GM18511 (cell line): ENCODE measurements around the gene IL12RB2.

ENCODE experiments used
- ATAC-seq: cut with Tn5 transposase; IDR thresholded peaks from one replicate; pipeline ENCODE4 v1.9.1; 2021; ENCODE audit warnings: mild to moderate bottlenecking, moderate library complexity; ENCODE audit not compliant: unreplicated experiment

IL12RB2 gene, protein sequence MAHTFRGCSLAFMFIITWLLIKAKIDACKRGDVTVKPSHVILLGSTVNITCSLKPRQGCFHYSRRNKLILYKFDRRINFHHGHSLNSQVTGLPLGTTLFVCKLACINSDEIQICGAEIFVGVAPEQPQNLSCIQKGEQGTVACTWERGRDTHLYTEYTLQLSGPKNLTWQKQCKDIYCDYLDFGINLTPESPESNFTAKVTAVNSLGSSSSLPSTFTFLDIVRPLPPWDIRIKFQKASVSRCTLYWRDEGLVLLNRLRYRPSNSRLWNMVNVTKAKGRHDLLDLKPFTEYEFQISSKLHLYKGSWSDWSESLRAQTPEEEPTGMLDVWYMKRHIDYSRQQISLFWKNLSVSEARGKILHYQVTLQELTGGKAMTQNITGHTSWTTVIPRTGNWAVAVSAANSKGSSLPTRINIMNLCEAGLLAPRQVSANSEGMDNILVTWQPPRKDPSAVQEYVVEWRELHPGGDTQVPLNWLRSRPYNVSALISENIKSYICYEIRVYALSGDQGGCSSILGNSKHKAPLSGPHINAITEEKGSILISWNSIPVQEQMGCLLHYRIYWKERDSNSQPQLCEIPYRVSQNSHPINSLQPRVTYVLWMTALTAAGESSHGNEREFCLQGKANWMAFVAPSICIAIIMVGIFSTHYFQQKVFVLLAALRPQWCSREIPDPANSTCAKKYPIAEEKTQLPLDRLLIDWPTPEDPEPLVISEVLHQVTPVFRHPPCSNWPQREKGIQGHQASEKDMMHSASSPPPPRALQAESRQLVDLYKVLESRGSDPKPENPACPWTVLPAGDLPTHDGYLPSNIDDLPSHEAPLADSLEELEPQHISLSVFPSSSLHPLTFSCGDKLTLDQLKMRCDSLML

DNA sequence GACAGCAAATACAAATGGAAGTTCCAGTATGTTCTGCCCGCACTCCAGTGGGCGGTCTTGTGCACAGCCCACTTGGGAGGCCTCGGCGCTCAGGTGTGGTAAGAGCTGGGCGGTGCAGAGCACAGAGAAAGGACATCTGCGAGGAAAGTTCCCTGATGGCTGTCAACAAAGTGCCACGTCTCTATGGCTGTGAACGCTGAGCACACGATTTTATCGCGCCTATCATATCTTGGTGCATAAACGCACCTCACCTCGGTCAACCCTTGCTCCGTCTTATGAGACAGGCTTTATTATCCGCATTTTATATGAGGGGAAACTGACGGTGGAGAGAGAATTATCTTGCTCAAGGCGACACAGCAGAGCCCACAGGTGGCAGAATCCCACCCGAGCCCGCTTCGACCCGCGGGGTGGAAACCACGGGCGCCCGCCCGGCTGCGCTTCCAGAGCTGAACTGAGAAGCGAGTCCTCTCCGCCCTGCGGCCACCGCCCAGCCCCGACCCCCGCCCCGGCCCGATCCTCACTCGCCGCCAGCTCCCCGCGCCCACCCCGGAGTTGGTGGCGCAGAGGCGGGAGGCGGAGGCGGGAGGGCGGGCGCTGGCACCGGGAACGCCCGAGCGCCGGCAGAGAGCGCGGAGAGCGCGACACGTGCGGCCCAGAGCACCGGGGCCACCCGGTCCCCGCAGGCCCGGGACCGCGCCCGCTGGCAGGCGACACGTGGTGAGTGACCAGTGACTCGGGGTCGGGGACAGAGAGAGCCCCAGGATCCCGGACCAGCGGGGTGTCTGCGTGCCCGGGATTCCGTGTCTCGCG is at the start of gene IL12RB2:
Gene IL12RB2, plus strand, starts transcription at position 623 of the 810 bp plus-strand sequence. CDS start 12,496 bp downstream, outside the sequence.
- peak; percentile 68 for ATAC-seq

DNA sequence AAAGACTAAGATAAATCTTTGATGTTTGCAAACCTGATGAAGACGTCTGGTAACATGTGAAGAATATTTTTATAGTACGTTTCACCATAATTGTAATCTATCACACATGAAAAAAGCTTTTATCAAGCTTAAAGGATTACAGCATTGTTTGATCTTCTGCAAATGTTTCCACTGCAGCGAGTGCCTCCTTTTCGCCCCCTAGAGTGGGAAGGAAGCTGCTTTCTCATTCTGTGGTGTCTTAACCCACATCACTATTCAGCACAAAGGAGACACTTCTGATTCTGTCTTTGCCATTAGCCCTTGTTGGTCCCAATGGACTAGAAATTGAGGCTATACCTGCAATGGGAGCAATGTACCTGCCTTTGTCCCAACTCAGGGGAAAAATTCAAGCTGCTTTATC is 46.0 kb upstream of the IL12RB2 start:
- no peak for ATAC-seq

DNA sequence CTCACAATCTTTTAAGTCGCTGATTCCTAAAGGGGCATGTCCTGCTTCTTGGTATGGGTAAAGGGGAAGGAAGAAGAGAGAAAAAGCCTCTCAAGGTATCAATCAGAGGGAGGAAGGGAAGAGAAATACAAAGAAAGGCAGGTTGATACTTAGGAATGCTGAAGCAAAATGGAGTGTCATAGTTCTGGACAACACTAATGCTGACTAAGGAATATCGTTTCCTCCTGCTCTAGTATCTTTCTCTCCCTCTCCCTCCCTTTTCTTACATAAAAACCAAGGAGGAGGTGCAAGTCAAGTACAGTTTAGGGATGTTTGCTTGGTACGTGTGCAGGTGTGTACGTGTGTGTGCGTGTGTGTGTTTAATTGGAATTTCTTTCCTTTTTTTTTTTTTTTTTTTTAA is 44.9 kb upstream of the IL12RB2 start:
- ATAC-seq, result no peak

DNA sequence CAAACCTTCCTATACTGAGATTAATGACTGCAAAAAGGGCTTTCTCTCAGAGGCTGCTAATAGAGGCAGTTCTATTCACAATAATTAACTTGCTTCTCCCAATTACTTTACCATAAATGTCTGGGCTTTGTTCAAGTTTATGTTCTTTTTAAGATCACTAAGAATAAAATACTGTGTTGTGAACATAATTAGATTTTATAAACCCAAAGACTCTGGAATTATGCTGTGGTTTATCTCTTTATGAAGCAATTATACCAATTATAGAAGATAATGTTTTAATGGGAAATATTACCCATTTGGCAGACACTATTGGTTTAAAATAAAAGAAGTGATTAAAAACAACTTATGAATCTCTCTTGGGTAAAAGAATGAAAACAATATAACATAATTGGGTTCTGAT is 43.5 kb upstream of the IL12RB2 start:
- no peak for ATAC-seq

DNA sequence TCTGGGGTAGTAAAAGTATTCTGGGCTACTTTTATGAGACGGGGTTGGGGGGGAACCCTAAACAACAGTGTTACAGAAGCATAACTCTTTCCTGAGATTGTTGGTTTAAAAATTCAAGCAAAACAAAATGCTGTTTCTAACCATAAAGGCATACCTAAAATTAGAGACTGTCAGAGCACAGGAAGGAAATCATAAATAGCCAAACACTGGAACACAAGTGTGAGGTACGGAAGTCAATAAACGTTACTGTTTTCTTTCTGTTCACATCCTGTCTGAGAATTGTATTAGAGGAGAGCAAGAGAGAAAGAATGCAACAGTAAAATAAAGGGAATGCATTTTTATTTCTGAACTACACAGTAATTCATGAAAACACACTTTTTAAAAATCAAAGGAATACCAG is 42.8 kb upstream of the IL12RB2 start:
- peak; percentile 49 for ATAC-seq

DNA sequence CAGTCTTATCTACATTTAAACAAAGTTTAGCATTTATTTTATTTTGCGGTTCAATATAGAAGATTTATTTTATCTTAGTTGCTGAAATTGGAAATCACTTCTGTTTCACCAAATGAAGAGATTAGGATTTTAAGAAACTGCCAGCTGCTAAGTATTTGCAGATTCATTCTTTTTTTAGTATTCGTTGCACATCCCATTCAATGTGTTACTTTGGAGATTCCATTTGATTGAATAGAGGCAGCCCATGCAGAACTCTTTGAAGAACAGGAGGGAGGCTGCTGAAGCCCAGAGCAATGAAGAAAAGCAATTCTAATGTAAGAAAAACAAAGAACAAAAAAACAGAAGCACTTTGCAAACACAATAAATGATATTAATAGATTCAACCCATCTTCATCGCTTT is 38.6 kb upstream of the IL12RB2 start:
- no peak for ATAC-seq

DNA sequence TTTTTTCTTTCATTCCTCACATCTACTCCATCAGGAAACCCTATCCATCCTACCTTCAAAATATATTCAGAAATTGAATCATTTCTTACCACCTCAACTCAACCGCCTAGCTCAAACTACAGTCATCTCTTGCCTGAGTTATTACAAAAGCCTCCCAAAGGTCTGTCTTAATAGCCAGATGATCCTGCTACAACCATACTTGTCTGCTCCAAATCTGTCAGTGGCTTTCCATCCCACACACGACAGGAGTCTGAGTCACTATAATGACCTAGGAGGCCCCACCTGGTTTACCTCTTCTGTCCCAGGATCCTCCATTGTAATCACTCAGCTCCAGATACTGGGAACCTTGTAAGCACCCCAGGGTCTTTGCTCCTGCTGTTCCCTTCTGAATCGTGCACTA is 37.1 kb upstream of the IL12RB2 start:
- ATAC-seq, result no peak

DNA sequence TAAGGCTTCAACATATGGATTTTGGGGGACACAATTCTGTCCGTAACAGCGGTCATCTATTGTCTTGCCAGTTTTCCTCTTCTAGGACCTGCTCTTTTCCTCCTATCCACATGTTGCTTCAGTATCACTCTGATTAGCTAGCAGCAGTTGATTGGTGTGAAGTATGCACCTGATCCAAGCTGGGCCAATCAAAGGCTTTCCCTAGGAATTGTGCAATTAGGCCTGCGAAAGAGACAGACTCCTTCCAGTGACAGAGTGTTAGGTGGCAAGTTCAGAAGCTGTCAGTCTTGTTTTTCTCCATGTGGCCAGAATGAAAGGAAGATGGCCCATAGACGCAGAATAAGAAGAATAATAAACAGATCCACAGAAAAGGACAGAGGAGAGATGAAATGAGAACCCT is 34.1 kb upstream of the IL12RB2 start:
- ATAC-seq, result no peak

DNA sequence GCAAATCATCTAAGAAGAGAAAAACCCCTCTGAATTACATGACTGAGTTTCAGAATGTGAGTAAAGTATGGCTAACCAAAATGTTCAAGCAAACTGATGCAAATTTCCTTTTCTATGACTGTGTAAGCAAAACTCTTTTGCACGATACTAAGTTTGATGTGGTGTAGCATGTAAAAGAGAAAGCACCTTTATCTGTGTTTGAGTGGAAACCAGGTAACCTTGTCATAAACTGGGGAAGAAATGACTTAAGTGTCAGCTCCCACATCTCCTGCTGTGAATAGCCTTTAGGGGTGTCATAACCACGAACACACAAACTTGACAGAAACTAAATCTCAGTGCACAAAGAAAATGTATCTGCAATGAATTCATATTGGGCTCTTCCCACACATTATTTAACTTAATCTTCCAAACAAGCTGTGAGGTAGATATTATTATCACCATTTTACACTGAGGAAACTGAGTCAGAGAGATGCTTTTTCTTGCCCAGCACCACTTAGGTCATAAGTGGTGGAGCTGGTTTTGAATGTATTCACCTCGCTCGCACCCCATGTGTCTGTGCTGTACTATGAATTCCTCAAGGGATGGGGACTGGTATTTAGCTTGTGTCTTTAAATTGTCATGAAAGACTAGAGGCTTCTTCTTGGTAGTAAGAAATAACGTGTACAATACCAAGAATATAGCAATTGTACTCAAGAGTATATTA is 32.9 kb upstream of the IL12RB2 start:
- ATAC-seq, result peak; percentile 88

DNA sequence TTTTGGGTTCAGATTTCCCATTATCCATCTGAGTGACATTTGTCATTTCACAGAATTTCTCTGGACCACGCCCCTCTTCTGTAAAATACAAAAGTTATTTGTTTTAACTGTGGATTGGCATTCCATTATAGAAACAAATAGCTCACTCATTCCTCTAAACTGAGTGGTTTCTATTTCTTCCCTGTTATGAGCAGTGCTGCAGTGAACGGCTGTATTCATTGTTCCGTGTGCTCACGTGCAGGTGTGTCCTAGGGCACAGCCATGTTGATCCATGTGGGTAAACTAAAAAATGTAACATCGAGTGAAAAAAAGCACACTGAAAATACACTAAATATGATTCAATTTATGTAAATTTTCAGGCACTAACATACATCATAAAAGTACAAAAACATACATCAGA is 27.0 kb upstream of the IL12RB2 start:
- ATAC-seq, result no peak

DNA sequence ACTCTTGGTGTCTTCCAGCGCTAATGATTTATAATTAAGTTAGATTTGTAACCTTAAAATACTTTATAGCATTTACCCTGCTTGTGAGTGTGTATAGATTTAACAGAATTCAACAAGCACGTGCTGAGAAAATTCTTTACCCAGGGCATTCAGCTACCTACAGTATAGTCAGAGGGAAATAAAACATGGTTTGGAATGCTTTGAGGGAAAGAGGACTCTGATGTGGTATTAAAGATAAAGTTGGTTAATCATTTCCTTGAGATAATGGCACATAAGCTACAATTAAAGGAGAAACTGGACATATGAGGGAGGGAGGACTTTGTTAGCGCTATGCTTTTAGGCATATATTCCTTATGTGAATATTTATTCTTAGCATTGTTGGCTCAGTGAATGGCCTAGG is 26.4 kb upstream of the IL12RB2 start:
- no peak for ATAC-seq

DNA sequence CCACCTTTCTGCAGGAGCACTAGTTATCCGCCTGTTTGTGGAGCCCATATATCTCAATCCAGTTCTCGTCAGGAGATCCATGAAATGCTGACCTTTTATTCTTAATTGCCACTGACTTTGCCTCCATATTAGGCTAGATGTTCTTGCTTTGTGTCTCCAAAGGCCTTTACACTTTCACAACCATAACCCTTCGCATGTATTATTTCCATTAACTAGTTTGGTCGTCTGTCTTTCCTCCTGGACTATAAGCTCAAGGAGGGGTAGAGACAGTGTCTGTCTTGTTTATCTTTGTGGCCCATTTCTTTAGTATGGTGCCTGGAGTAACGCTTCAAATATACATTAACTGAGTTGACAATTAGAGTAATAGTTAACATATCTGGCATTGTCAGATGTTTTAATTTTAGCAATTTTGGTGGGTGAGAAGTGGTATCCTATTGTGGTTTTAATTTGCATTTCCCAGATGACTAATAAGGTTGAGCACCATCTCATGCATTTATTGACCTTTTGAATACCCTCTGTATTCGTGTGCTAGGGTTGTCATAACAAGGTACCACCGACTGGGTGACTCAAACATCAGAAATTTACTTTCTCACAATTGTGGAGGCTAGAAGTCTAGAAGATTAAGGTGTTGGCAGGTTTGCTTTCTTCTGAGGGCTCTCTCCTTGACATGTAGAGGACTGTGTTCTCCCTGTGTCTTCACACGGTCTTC is 21.7 kb upstream of the IL12RB2 start:
- peak; percentile 99 for ATAC-seq

DNA sequence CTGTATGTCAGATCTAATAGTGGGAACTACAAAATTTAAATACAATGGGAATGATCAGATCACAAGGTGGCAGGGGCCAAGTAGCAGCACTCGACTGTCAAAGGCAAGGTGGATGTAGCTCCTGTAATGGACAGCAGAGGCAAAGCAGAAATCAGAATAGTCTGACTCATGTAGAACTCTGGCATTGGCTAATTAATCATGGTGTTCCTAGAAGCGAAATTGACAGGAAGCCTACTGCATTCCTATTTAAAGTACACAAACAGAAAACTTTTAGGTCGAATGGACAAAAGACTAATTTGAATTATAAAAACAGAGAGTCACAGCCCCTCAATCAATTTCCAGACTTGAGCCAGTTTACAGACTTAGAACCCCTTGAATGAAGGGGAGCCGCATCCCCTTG is 17.4 kb upstream of the IL12RB2 start:
- no peak for ATAC-seq

DNA sequence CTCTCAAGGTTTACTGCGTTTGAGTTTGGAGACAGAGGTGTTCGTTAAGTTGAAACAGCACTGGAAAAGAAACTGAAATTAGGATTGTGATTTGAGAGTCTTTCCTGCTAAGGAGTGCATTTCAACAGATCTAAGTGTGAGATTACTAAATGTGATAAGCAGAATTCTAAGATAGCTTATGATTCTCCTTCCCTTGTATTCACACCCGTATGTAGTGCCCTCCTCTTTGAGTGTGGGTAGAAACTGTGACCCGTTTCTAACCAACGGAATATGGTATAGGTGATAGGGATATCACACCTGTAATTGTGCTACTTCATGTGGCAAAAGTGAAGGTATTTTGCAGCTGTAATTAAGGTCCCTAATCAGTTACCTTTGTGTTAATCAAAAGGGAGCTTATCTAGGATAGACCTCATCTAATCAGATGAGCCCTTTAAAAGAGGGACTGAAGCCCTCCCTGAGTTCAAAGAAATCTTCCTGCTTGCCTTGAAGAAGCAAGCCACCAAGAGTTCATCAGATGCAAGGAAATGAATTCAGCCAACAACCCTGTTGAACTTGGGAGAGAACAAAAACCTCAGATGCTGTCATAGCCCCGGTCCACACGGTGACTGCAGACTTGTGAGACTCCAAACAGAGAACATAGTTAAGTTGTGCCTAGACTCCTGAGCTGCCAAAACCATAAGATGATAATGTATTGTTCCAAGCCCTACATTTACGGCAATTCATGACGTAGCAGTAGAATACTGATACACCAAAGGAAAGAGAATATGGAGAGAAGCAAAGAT is 12.6 kb upstream of the IL12RB2 start:
- ATAC-seq, result no peak

DNA sequence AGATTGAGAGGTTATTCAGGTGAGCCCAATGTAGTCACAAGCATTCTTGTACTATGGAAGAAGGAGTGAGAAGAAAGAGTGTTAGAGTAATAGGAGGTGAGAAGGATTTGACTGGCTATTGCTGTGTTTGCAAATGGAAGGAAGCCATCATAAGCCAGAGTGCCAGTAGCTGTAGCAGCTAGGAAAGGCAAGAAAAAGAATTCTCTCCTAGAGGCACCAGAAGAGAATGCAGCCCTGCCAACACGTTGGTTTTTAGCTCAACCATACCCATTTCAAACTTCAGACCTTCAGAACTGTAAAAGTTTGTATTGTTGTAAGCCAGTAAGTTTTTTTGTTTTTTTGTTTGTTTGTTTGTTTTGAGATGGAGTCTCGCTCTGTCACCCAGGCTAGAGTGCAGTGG is 8.9 kb upstream of the IL12RB2 start:
- ATAC-seq, result no peak

DNA sequence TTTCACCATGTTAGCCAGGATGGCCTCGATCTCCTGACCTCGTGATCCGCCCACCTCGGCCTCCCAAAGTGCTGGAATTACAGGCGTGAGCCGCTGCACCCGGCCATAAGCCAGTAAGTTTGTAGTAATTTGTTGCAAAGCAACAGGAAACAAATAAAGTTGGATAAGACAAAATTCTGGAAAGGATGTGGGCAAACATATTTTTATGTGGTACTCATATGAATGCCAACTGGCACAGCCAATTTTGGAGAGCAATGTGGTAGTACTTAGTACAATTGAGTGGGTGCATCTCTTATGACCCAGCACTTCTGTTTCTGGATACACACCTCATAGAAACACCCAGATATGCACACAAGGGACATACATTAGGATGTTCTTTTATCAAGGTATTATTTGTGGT is 8.4 kb upstream of the IL12RB2 start:
- no peak for ATAC-seq

DNA sequence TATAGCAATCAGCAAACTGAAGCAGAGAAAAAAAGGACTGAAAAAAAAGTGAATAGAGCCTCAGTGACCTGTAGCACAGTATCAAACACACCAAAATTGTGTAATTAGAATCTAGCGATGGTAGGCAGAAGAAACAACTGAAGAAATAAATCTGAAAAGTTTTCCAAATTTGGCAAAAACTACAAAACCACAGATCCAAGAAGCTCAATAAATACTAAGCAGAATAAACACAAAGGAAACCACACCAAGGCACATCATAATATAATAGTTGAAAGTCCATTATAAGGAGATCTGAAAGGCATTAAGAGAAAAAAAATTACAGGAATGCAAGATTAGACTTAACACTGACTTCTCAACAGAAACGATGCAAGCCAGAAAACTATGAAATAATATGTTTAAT is 7.1 kb upstream of the IL12RB2 start:
- no peak for ATAC-seq

DNA sequence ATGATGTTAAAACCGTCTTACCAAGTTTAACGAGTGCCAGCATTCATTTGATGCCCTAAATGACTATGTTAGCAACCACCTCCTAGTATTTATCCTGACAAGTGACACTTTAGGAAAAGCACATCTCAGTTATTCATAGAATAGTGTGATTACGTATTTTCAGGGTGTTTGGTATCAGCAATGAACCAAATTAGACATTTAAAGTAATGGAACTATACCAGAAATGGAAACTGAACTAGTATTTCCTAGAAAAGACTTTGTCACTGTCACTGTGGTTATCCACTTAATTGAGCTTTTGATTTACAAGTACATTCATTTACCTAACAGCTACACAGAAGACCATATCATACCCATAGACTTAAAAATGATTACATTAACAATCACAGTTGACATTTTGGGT is 3.6 kb upstream of the IL12RB2 start:
- ATAC-seq, result no peak

DNA sequence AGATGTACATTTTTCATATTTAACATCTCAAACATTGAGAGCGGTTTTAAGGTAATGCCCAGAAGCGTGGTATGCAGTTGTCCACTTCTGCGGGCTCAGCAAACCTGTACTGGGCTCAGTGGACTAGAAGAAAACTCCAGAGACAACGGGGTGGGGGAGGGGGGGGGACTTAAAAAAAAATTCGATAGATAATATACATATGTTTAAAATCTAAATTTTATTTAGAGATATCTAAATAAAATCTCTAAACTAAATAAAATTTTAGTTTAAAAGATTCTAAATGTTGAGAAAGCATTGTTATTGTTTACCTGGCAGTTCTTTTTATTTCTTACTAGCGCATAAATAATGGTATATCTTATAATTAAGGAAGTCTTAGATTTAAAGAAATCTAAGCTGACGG is 1.1 kb upstream of the IL12RB2 start:
- no peak for ATAC-seq
